Fibroblast of skin of left quadriceps (primary cell): ENCODE results near the gene SDK2.

ENCODE experiments used
- DNase-seq, 2 experiments: peaks; one replicate each; pipeline ENCODE4 v3.0.0-alpha.2; 2013; ENCODE audit warnings: low read depth in 2 of 2

The SDK2 gene

GRCh38 chr17:73632513-73632912 is 11.7 kb downstream of the SDK2 start:
- no peak for DNase-seq

GRCh38 chr17:73630965-73631595 is 13.2 kb downstream of the SDK2 start:
- no peak for DNase-seq

- DNase-seq, result no peak
Observed at GRCh38 chr17:73630531-73630930, 13.7 kb downstream of the SDK2 start.

GRCh38 chr17:73628642-73629552 is 15.3 kb downstream of the SDK2 start:
- DNase-seq, result no peak

GRCh38 chr17:73625991-73626673 is 18.1 kb downstream of the SDK2 start:
- DNase-seq, result no peak

GRCh38 chr17:73625006-73625405 is 19.2 kb downstream of the SDK2 start:
- DNase-seq, result no peak

GRCh38 chr17:73624496-73624988 is 19.7 kb downstream of the SDK2 start:
- DNase-seq, result no peak

GRCh38 chr17:73623818-73624217 is 20.4 kb downstream of the SDK2 start:
- no peak for DNase-seq

- no peak for DNase-seq
Observed at GRCh38 chr17:73623247-73623646, 21.0 kb downstream of the SDK2 start.

- DNase-seq, result no peak
Observed at GRCh38 chr17:73622381-73622780, 21.9 kb downstream of the SDK2 start.

- no peak for DNase-seq
Observed at GRCh38 chr17:73621685-73622084, 22.6 kb downstream of the SDK2 start.

- no peak for DNase-seq
Observed at GRCh38 chr17:73620414-73620813, 23.8 kb downstream of the SDK2 start.

GRCh38 chr17:73617501-73617900 is 26.7 kb downstream of the SDK2 start:
- no peak for DNase-seq

- DNase-seq, result no peak
Observed at GRCh38 chr17:73616873-73617404, 27.3 kb downstream of the SDK2 start.

GRCh38 chr17:73616120-73616872 is 27.9 kb downstream of the SDK2 start:
- DNase-seq, result no peak

- no peak for DNase-seq
Observed at GRCh38 chr17:73614256-73614655, 30.0 kb downstream of the SDK2 start.

GRCh38 chr17:73613271-73614233 is 30.7 kb downstream of the SDK2 start:
- no peak for DNase-seq

GRCh38 chr17:73612031-73612472 is 32.2 kb downstream of the SDK2 start:
- DNase-seq, result no peak

- DNase-seq, result no peak
Observed at GRCh38 chr17:73611630-73612029, 32.6 kb downstream of the SDK2 start.

GRCh38 chr17:73610331-73610911 is 33.8 kb downstream of the SDK2 start:
- DNase-seq, result no peak
